Mucosa of descending colon (tissue), 3 donors: ENCODE results near the gene EAPP. TPM values are rescaled to one million over a fixed set of nuclear protein-coding genes. Genes with fewer than 3 reads are reported as not detected.
"Not testable (repeated sequence)": the region's sequence is repeated elsewhere in the genome, so short reads cannot be mapped to it uniquely, and the experiment has no call there.

Experiments used
- ATAC-seq: fragments of 200-7000 bp; cut with Tn5 transposase; one replicate; pipeline ENCODE4 v1.9.1; 2020; ENCODE audit warnings: mild to moderate bottlenecking, moderate library complexity
- DNase-seq, 3 donors: peaks; one replicate each; pipeline ENCODE4 v3.0.0-alpha.2; 2020
- H3K36me3 ChIP-seq: fragments of 200-600 bp; one replicate; pipeline ENCODE4 v1.8.0; 2021; ENCODE audit warnings: low read depth, mild to moderate bottlenecking
- H3K4me1 ChIP-seq: fragments of 200-600 bp; one replicate; pipeline ENCODE4 v1.8.0; 2021; ENCODE audit warnings: low read depth, mild to moderate bottlenecking
- H3K4me3 ChIP-seq: fragments of 200-600 bp; one replicate; pipeline ENCODE4 v1.8.0; 2021; ENCODE audit warnings: mild to moderate bottlenecking
- H3K9me3 ChIP-seq: fragments of 200-600 bp; one replicate; pipeline ENCODE4 v1.8.0; 2021; ENCODE audit warnings: mild to moderate bottlenecking
- CTCF ChIP-seq: fragments of 200-600 bp; IDR thresholded peaks from one replicate; pipeline ENCODE4 v1.8.0; 2022; ENCODE audit warnings: antibody characterized with exemption, mild to moderate bottlenecking
- intact Hi-C, 2 donors: fragments of 100-400 bp; cut with DNase I in 1 of 2; cut with micrococcal nuclease in 1 of 2; formaldehyde crosslinking; loops; one replicate each; pipeline versions ENCODE4 v1.11.0 to v1.11.1; 2022; cut with DNase I, micrococcal nuclease
- total RNA-seq, 3 donors: library from RNA; stranded (reverse); fragmentation: NEBNext Ultra II Directional in 2 of 3; extraction: Animal tissue kit (Norgen Biotek cat#: 25700) in 2 of 3; gene quantifications; one replicate each; pipeline versions ENCODE4 v1.2.1 to v1.2.4, GENCODE V29; 2021 to 2023
- donor health status: DM: no; HTN: no; CAD: no; lungs with moderate emphysema.
- donor health status: DM: no; HTN: no; CAD: no.
- donor health status: DM: no; HTN: yes; CAD: no.

The EAPP gene
- total RNA-seq, 3 donors from 2014 or later: 43.4 to 78.0 (median 66.0) TPM

- H3K36me3 ChIP-seq: peaks cover 10% of the 10 kb centered on the region
- DNase-seq (peak in 1 of 3 donors; percentile 2), ATAC-seq (no peak)
- intact Hi-C loops: no loop called here
- no peaks in the 10 kb centered on the region for H3K9me3 ChIP-seq
- H3K4me1 ChIP-seq: peaks cover 10% of the 10 kb centered on the region
- H3K4me3 ChIP-seq: no peak overlapping the region
- no peak for TF ChIP-seq CTCF
Measured at GRCh38 chr14:34536951-34537676, 2.4 kb downstream of the EAPP start.

GRCh38 chr14:34527591-34527990 lies 11.9 kb downstream of the EAPP start:
- Histone ChIP-seq H3K4me1 (peaks cover 8% of the 10 kb centered on the region), H3K9me3 (no peaks in the 10 kb centered on the region), H3K36me3 (peaks cover 19% of the 10 kb centered on the region), H3K4me3 (no peak overlapping the region)
- ATAC-seq: no peak
- intact Hi-C loops: no loop called here
- TF ChIP-seq CTCF: no peak
- no peak for DNase-seq

DNA sequence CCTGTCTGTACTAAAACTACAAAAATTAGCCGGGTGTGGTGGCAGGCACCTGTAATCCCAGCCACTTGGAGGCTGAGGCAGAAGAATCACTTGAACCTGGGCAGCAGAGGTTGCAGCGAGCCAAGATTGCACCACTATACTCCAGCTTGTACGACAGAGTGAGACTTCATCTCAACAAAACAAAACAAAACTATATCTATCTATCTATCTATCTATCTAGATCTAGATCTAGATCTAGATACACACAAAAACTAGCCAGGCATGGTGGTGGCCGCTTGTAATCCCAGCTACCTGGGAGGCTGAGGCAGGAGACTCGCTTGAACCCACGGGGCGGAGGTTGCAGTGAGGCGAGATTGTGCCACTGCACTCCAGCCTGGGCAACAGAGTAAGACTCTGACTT lies 15.3 kb downstream of the EAPP start:
- ATAC-seq, H3K9me3 ChIP-seq, DNase-seq, intact Hi-C loops, H3K36me3 ChIP-seq, H3K4me3 ChIP-seq: not testable (repeated sequence)
- peaks cover 37% of the 10 kb centered on the region for H3K4me1 ChIP-seq

DNA sequence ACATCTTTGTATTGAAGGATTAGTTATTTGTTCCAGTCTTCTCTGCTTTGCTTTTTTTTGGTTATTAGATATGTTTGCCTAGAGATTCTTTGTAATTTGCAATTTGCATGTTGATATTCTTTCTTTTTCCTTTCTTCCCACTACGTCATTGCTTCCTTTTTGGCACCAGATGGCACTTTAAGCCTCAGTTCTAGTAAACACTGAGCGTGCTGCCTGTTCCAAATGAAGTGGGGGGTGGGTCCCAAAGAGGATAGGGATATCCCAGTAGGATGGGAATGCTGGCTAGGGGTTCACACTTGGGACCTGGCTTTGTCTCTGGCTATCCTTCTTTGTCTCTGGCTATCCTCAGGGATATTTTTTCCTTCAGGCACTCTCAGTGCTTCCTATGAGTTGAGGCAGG lies 17.0 kb downstream of the EAPP start:
- DNase-seq: peak in 1 of 3 donors; percentile 49
- ATAC-seq: peak; percentile 12

DNA sequence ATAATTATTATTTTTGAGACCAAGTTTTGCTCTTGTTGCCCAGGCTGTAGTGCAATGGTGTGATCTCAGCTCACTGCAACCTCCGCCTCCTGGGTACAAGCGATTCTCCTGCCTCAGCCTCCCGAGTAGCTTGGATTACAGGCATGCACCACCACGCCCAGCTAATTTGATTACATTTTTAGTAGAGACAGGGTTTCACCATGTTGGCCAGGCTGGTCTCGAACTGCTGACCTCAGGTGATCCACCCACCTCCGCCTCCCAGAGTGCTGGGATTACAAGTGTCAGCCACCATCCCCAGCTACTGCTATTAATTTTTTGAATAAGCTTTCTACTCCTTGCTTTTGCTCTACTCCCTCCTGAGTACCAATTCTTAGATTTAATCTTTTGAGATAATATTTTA lies 18.4 kb downstream of the EAPP start:
- H3K4me3 ChIP-seq, H3K36me3 ChIP-seq, H3K9me3 ChIP-seq, intact Hi-C loops: not testable (repeated sequence)
- DNase-seq: peak in 2 of 3 donors; percentile 58 to 76
- H3K4me1 ChIP-seq: peaks cover 44% of the 10 kb centered on the region
- ATAC-seq: peak; percentile 40

More for the DNA sequence above, 17.0 kb downstream of the EAPP start:
- Histone ChIP-seq H3K36me3 (peaks cover 10% of the 10 kb centered on the region), H3K4me1 (peaks cover 44% of the 10 kb centered on the region), H3K4me3 (no peak overlapping the region), H3K9me3 (no peaks in the 10 kb centered on the region)
- no peak for TF ChIP-seq CTCF
- intact Hi-C loops: no loop called here

DNA sequence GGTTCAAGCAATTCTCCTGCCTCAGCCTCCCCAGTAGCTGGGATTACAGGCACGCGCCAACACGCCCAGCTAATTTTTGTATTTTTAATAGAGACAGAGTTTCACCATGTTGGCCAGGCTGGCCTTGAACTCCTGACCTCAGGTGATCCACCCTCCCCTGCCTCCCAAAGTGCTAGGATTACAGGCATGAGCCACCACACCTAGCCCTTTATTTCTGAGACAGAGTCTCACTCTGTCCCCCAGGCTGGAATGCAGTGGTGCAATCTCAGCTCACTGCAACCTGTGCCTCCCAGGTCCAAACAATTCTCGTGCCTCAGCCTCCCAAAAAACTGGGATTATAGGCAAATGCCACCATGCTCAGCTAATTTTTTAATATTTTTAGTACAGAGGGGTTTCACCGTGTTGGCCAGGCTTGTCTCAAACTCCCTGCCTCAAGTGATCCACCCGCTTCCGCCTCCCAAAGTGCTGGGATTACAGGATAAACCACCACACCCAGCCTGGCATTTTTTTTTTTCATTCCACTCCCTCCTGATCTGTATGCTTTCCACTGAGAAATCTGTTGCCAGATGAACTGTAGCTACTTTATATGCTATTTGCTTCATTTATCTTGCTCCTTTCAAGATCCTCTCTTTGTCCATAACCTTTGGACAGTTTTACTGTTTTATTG lies 19.1 kb downstream of the EAPP start:
- H3K36me3 ChIP-seq, H3K9me3 ChIP-seq, intact Hi-C loops, H3K4me3 ChIP-seq: not testable (repeated sequence)
- ATAC-seq (peak; percentile 92), DNase-seq (peak; percentile 70 to 76 (median 73))
- peaks cover 44% of the 10 kb centered on the region for H3K4me1 ChIP-seq

- Histone ChIP-seq H3K4me1 (peaks cover 4% of the 10 kb centered on the region), H3K9me3 (no peaks in the 10 kb centered on the region), H3K4me3 (no peak overlapping the region), H3K36me3 (no peaks in the 10 kb centered on the region)
- ATAC-seq (no peak), DNase-seq (no peak)
- intact Hi-C loops: no loop called here
- no peak for TF ChIP-seq CTCF
Measured at GRCh38 chr14:34507884-34508283, 31.6 kb downstream of the EAPP start.
